Measurements from ENCODE around the gene SLC44A4.

DNA sequence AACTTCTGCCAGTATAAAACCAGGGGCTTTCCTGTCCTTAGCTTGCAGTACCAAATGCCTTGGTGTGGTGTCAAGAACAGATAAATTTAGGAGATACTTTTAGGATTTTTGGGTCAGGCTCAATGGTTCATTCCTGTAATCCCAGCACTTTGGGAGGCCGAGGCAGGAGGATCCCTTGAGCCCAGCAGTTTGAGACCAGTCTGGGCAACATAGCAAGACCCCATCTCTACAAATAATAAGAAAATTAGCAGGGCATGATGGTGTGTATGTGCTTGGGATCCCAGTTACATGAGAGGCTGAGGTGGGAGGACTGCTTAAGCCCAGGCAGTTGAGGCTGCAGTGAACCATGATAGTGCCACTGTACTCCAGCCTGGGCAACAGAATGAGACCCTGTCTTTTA is 26.2 kb upstream of the SLC44A4 start:
- no peak for TF ChIP-seq EZH2phosphoT487 (IDR thresholded peaks at IDR 0.05; ENCODE audit: borderline replicate concordance, low read length)
- TF ChIP-seq, protein P1, sequence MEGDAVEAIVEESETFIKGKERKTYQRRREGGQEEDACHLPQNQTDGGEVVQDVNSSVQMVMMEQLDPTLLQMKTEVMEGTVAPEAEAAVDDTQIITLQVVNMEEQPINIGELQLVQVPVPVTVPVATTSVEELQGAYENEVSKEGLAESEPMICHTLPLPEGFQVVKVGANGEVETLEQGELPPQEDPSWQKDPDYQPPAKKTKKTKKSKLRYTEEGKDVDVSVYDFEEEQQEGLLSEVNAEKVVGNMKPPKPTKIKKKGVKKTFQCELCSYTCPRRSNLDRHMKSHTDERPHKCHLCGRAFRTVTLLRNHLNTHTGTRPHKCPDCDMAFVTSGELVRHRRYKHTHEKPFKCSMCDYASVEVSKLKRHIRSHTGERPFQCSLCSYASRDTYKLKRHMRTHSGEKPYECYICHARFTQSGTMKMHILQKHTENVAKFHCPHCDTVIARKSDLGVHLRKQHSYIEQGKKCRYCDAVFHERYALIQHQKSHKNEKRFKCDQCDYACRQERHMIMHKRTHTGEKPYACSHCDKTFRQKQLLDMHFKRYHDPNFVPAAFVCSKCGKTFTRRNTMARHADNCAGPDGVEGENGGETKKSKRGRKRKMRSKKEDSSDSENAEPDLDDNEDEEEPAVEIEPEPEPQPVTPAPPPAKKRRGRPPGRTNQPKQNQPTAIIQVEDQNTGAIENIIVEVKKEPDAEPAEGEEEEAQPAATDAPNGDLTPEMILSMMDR (IDR thresholded peaks at IDR 0.05; ENCODE audit: low read depth, low read length, poor library complexity, severe bottlenecking): no peak
